Medulla oblongata (tissue), 1 donor: ENCODE measurements around the gene FAM50B.
A peak's percentile ranks its signal among the peaks of the same experiment; 100 is the strongest.

Source experiments
- DNase-seq: peaks from one replicate; pipeline ENCODE4 v3.0.0-alpha.2; 2015; ENCODE audit errors: extremely low spot score

FAM50B gene

DNA sequence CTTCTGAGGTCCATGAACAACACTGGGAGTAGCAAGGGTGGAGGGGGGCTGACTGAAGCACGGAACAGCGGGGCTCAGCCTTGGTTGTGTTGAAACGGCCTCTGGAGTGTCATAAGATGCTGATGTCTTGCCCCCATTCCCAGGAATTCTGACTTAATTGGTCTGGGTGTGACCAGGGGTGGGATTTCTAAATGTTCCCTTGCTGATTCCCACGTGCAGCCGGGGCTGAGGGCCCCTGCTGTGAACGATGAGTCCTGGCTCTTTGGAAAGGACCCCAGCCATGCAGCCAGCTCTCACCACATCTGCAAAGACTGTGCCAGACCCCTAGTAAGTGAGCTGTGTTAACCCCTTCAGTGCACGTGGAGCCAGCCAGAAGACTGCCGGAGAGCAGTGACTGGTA is 28.6 kb upstream of the FAM50B start:
- no peak for DNase-seq

DNA sequence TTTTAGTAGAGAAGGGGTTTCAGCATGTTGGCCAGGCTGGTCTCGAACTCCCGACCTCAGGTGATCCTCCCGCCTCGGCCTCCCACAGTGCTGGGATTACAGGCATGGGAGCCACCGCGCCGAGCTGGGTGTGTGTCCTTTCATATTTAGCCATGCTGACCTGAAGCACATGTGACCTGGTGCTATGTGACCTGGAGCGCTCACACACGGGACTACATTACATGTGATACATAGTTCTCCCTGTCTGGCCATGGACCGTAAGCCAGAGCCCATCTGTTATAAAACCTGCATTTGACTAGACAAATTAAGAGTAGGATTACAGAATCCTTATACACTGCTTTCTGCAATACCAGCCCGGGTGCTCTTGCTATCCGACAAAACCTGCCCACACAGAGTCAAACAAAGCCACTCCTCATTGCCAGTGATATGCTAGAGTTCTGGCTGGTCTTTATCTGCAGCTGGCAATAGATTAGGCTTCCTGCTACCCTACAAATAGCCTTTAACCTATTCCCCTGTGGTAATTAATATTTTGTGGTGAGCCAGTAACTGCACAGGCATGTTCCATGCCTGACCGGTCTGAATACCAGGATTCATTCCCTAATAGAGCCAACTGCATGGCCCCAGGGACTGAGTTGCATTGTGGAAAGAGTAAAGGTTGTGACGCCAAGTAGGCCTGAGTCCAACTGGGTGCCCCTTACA is 26.3 kb upstream of the FAM50B start:
- no peak for DNase-seq

DNA sequence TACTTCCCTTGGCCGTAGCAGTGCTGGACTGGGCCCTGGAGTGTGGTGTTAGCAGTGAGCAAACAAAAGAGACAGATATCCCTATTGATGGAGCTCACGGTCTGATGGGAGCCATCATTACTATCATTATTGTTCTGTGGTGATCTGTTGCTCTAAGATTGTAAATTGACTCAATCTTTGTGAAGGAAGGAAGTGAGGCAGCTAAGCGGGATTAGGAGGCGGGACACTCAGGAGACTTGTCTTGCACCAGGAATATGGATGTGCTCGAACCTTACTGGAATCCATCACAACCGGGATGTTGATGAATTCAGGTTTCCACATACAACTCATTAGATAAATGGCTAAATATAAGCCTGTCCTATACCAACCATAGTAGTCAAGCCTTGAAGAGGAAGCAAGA is 25.5 kb upstream of the FAM50B start:
- no peak for DNase-seq

DNA sequence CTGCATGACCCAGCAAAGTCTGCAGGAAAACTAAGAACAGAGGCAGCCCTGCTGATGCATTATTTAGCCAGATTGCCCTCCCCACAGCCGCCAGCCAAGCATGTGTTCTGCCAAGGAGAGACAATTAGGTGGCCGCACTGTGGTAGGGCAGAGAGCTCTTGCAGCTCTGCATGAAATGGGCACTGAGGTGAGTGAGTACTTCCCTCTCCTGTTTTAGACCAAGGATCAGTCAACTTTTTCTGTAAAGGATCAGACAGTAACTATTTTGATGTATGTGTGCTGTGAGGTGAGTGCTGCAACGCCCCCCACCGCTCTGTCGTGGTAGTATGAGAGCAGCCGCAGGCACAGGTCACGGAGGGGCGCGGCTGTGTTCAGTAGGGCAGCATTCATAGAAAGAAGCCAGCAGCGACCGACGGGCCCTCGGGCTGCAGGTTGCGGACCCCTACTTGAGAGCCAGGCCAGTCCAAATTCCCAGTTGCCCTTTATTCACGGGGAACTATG is 23.8 kb upstream of the FAM50B start:
- peak; percentile 67 for DNase-seq

DNA sequence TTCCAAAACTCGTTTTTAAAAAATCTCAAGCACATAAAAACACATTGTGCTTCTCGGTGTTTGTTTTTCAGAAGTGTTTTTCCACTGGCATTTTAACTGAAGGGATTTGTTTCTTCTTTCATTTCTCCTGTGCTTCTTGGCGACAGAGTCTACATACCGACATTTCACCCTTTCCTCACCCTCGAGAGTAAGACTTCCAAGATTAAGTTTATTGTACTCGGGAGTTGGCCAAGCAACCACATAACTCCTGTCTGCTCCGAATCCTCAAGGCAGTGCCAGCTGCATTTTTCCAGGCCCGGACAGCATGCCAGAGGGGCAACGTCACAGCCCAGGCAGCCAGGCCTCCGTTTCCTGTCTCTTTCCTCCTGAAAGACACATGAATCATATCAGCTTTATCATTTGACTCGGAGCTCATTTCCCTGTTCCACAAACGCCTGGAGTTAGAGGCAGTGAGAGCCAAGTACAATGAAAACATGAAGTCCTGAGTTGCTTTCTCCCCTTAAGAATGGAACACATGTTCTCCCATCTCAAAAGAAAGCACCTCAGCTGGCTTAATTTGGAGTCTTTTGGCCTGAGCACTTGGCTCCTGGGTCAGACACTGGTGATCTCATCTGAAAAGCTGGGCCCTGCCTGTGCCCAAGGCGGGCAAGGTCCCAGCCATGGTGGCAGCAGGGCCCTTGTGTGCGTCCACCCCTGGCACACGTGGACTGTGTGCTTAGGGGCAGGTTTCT is 23.2 kb upstream of the FAM50B start:
- DNase-seq: peak; percentile 68

DNA sequence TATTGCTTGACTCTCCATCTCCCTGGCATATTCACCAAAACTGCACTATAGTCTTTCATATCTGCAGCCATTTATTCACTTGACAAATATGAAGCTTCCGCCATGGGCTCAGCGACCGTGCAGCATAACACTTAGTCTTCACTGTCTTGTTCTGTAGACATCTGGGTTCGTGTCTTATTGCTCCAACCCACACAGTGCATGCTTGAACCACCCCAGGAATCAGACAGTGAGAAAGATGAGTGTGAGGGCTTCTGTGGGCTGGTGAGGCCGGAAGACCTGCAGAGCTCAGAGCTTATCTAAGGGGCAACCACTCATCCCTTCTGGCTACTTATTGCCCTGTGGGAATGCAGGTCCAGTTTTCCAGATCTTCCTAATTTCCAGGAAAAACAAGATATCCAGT is 19.9 kb upstream of the FAM50B start:
- DNase-seq: no peak

DNA sequence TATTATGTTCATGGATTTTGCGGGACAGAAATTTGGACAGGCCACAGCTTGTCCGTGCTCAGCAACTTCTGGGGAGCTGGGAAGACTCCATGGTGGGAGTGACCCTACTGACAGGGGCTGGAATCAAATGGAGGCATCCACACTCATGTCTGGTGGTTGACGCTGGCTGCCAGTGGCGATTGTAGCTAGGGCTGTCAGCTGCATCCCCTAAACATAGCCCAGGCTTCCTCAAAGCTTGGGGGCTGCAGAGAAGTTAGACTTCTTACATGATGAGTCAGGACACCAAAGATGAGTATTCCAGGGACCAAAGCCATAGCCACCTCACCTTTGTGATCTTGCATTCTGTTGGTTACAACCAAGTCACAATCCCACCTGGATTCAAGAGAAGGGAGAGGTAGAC is 18.4 kb upstream of the FAM50B start:
- DNase-seq: no peak

DNA sequence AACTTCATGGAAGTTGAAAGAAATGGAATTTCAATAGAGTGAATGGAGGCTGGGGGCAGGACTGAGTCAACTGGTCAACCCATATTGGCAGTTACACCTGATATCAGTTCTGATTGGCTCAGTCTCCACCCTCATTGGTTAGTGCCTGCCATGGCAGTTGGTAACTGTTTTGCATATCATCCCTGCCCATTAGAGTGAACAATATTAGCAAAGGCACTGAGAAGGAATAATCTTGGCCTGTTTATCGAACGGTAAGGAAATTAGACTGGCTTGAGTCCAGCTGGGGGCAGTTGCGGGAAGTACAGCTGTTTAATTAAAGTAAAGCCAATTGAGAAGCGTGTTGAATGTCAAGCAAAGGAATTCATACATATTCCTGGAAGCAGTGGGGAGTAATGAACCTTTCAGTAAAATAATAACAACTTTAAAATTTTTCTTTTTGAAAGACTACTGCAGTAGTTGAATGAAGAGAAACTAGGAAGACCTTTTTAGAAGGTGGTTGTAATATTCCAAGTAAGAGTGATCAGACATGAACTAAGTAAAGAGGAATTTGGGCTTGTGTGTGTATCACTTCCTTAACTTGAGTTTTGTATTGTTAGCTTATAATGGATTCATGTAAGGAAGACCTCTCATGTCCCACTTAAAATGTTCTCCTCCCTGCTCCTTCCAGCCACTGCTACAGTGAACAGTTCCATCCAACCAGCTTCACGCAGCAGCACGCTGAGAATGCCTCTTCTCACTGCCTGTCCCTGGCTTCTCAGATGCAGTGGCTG is 17.2 kb upstream of the FAM50B start:
- DNase-seq: no peak

DNA sequence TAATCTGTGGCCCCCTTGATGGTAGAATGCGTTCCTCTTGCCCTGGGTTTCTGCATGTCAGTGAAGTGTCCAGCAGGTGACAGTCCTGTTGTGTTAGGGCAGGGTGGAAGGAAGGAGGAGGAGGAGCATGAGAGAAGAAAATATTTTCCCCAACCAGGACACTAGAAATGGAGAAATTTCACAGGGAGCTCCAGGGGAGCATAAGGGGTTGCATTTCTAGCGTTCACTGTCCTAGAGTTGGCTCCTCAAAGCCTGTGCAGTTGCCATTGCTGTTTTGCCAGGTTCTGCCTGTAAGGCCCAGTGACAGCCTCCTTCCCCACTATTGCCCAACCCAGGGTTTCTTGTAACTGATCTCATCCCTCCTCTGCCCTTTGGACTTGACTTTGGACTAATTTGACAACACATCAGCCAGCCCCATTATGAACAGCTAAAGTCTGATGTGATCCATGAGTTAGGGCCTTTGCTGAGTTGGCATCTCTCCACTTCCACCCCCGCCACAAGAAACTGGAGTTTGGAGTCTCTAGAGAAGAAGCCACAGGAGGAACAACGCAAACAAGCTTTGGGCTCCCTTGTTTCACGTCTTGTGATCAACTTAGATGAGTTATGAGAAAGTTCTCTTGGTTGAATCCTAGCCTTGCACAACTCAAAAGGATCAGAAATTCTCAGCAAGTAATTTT is 14.0 kb upstream of the FAM50B start:
- no peak for DNase-seq

DNA sequence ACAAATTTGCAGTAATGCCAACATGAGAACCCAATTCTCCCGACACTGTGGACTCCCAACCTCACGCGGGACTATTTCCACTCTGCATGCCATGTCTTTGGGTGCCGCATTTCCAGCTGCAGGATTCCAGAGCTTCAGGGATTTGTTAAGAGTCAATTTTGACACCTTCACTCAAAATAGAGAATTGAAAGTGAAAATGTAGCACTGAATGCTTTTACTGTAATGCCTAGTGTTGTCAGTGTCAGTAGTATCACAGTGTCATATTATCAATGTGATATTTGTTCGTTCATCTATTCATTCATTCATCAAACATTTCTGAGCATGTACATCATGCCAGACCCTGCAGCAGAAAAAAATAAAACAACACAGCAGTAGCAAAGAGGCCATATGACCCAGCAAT is 13.4 kb upstream of the FAM50B start:
- DNase-seq: no peak

DNA sequence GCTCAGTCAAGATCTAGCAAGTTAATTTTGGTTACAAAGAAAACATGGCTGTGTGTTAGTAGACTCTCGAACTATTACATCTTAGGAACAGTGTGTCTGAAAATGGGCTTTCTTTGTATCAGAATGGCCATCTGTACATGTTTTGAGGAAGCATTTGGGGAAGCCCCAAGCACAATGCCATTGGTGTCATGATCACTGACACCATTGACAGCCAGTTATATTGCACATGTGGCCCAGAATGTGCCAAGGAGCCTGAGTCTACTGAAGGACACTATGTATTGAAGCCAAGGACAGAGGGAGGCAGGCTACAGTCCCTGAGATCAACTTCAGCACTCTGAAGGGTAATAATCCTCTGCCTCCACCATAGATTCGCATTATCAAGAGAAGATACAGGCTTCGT is 12.6 kb upstream of the FAM50B start:
- DNase-seq: no peak

DNA sequence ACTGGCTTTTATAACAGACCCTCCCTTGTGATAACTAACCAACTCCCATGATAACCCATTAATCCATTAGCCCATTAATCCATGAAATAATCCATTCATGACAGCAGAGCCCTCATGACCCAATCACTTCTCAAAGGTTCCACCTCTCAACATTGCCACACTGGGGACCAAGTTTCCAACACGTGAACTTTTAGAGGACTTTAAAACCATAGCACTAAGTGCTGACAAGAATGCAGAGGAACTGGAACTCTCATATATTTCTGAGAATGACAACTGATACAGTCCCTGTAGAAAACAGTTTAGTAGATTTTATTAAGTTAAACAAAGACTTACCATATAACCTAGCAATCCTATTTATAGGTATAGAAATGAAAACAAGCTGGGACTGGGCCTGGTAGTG is 11.4 kb upstream of the FAM50B start:
- DNase-seq: no peak

DNA sequence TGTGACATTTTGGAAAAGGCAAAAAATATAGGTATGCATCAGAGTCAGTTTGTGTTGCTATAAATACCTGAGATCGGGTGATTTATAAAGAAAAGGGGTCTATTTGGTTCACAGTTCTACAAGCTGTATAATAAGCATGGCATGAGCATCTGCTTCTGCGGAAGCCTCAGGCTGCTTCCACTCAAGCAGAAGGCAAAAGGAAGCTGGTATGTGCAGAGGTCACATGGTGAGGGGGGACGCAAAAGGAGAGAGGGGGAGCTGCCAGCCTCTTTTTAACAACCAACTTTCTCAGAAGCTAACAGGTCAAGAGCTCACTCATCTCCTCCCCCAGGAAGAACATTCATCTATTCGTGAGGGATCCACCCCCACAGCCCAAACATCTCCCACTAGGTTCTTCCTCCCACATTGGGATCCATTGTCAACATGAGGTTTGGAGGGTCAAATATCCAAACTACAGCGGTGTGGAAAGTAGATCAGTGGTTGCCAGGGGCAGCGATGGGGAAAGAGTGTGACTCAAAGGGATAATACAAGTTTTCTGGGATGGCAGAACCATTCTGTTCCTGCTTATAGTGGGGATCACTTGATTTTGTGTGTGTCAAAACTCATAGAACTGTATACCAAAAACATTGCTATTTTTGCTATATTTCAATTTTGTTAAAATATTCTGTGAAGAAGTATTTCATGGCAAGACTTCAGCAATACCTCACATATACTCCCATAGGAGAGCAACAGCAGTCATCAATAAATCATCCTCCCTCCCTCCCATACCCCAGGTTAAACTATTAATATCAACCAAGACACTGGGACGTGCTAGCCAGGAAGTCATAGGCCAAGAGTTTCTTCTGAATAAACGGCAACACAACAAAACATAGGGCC is 9.9 kb upstream of the FAM50B start:
- no peak for DNase-seq

DNA sequence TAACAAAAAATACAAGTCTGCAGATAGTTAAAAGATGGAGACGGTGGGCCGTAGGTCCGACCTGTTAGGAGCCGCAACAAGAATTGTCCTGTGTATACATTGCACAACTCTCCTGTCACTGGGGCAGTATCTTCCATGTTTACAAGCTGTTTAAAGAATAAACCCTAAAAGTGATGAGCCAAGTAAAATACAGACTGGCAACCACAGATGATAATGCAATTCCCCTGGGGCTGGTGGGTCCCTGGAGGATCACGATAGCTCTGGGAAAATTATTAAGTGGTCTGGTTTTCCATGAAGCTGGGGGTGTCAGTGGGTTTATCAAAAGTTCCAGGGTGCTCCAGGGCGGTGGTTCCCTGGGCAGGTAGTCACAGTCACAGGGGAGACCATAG is 8.1 kb upstream of the FAM50B start:
- no peak for DNase-seq

DNA sequence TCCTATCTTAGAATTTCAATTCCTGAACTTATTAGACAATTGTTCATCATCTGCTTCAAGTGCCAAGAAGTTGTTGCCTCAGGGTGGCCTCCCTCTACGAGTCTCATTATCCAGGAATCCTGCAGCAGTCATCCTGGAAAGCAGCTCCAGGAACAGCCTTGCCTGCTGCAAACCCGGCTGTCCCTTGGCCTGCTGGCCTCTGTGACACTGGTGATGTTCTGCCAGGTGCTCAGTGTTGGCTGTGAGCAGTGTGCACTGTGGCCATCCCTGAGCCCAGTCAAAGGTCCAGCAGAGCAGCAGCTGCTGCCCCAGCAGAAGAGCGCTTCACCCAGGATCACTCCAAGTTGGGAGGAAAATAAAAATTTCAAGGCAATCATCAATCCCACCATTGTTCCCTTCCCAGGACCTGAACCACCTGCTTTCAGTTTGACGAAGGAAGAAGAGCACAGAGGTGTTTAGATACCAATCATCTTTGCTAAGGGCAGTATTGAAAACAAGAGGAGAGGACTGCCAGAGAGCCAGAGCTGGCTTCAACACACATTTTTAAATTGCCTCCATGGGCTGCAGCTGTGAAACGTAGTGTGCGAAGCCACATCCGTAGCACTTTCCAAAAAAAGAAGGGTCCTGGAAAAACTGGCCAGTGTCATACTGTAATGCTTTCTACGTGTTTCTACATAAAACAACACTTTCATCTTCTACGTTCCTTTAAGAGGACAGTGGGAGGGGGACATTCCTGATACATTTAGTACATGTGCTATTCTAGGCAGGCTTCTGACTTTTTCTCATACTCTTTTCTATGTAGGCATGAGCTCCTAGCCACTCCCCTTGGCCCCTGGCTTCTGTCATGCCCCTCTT is 7.2 kb upstream of the FAM50B start:
- DNase-seq: no peak

DNA sequence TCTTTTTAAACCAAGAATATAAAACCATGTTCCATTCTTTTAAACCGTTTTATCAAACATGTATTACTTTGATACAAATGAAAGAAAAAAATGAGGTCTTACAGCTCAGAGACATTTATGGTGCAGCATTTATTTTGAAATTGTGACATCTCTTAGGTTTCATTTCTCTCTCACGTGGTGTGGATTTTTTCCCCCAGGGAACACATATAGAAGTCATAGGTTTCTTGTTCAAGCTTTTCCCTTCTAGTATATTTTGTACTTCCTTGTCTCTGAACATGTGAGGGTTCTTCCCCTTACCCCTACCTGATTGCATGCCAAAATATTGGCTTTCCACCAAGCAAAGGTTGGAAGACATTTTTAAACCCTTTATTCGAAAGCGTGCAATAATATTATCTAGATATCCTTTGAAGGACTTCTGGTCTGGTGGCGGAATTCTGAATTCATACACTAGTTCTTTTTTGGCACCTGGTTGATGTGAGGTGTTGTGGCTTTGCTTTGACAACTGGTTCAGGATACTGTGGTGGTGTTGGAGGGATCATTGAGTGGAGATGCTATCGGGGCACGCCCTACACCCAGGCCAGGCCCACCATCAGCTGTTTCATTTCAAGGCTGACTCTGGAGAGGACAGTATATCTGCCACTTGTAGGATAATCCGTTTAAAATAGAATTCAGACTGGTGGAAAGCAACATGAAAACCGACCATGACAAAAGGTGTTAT is 5.6 kb upstream of the FAM50B start:
- no peak for DNase-seq

DNA sequence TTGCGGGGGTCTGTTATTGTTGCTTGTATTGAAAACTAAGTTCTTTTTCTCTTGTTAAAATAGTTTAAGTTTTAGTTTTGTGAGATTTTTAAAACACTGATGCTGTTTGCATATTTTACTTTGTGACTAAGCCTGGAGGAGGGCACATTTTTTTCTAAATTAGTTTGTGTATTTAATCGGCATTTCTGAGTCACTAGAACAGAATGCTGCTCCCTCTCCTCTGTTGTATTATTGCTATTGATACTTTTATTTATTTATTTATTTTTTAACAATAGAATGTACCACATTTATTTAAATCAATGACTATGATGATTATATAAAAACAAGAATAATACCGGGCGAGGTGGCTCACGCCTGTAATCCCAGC is 5.1 kb upstream of the FAM50B start:
- no peak for DNase-seq

DNA sequence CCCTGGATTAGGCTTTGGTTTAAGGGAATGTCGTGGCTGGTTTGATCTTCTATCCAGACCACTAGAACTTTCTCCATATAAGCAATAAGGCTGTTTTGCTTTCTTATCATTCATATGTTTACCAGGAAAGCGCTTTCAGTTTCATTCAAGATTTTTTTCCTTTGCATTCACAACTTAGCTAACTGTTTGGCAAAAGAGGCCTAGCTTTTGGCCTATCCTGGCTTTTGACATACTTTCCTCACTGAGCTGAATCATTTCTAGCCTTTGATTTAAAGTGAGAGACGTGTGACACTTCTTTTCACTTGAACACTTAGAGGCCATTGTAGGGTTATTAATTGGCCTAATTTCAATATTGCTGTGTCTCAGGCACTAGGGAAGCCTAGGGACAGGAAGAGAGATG is 1.7 kb upstream of the FAM50B start:
- DNase-seq: no peak

DNA sequence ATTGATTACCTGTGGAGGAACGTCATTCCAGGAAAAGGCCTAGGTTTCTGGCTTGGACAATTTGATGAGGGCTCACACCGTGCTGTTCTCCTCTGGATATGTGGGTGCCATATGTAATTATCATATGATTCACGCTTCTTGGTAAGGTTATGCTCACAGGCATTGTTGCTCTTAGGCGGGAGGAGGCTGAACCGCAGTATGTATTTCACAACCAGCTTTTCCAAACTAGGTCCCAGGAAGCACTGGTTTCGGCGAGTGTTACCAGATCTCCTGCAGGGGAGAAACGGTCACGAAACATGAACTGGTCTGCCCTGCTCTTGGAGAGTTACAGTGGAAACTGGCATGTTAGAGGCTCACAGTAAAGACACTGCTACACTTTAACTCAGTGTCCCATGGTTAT is 793 bp upstream of the FAM50B start:
- no peak for DNase-seq
